ENCODE results near the gene DAG1. TPM values are rescaled to one million over a fixed set of nuclear protein-coding genes. Genes with fewer than 3 reads are reported as not detected.

The DAG1 gene
- total RNA-seq, 2 donors from 2014 or later, result 46.8 to 57.9 TPM

DNA sequence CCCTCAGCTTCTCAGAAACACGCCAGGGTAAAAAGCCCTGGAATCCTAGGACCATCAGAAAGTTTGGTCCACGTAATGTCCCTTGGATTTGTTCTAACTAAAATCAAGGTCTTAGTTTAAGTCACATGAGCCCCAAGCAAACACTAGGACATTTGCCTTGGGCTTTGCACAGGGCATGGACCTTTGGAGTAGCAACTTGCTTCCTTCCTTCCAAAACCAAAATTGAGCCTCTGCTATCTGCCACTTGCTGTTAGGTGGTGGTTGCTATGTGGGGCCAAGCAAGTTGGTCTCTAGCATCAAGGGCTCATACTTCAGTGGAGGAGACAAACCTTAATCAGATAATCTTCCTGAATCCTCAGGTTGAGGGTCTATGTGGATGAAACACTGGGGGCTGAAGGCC is 4.0 kb upstream of the DAG1 start:
- no peak for ATAC-seq
- peaks cover 75% of the 10 kb centered on the region for H3K4me1 ChIP-seq
- H3K27me3 ChIP-seq, result no peaks in the 10 kb centered on the region
- H3K36me3 ChIP-seq (replicated peaks in 1 of 2; ENCODE audit: insufficient read depth in 1 of 2, low read depth in 2 of 2), result no peaks in the 10 kb centered on the region
- no peaks in the 10 kb centered on the region for H3K9me3 ChIP-seq
- 31% methylated on average over 2 of the region's 2 CpGs; no CpG with 5 or more reads in 1 of the 2 donors for WGBS, 2 donors
- no peak overlapping the region for H3K4me3 ChIP-seq
- intact Hi-C loops (cut with DNase I), result no loop called here
- DNase-seq, result peak in 1 of 4 donors; percentile 47
- no peak for TF ChIP-seq POLR2A (IDR thresholded peaks at IDR 0.05)
- TF ChIP-seq, protein P1, sequence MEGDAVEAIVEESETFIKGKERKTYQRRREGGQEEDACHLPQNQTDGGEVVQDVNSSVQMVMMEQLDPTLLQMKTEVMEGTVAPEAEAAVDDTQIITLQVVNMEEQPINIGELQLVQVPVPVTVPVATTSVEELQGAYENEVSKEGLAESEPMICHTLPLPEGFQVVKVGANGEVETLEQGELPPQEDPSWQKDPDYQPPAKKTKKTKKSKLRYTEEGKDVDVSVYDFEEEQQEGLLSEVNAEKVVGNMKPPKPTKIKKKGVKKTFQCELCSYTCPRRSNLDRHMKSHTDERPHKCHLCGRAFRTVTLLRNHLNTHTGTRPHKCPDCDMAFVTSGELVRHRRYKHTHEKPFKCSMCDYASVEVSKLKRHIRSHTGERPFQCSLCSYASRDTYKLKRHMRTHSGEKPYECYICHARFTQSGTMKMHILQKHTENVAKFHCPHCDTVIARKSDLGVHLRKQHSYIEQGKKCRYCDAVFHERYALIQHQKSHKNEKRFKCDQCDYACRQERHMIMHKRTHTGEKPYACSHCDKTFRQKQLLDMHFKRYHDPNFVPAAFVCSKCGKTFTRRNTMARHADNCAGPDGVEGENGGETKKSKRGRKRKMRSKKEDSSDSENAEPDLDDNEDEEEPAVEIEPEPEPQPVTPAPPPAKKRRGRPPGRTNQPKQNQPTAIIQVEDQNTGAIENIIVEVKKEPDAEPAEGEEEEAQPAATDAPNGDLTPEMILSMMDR (IDR thresholded peaks at IDR 0.05), result no peak
- H3K27ac ChIP-seq, result peak overlapping the region; percentile 58 to 92 (median 76)

DNA sequence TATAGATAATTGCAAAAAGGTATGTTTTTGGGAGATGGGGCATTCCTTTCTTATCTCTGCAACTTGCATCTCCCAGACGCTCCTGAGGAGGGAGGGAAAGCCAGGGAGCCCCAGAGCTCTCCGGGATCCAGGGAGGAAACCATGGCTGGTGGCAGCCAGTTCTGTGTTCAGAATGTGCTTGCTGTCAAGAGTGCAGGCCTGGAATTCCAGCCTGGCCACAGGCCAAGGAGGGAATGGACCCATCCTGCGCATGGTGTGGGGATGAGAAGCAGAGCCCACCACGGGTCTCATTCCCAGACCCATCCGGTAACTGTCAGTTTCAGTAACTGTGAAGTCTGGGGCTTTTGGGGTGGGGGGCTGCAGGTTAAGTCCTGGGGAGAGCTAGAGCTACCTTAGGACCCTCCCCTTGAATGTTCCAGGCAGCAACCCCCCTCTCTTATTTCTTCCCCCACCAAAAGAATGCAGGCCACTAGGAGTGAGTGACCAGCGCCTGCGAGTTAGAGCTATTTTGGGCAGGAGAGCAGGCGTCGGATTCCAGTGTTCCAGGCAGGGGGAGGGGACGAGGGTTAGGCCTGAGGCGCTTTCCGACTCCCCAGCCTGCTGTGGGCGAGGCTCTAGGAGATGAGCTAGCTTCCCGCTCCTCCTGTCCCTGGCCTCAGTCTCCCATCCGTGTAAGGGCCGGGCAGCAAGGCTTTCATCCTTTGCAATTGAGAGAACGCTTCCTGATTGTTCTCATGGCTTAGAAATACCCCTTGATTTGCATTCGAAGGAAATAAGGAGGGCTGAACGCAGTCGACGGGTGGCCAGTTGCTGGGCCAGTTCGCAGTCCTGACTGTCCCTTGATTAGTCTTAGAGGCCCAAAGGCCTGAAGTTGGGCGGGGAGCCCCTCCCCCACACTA is 781 bp upstream of the DAG1 start:
- Histone ChIP-seq H3K36me3 (replicated peaks in 1 of 2; ENCODE audit: insufficient read depth in 1 of 2, low read depth in 2 of 2) (no peaks in the 10 kb centered on the region), H3K4me1 (peaks cover 71% of the 10 kb centered on the region), H3K4me3 (no peak overlapping the region), H3K27me3 (no peaks in the 10 kb centered on the region), H3K9me3 (no peaks in the 10 kb centered on the region), H3K27ac (peak overlapping the region; percentile 84 to 99 (median 95))
- WGBS, 2 donors, result 10 to 14% methylated on average over 22 to 23 of the region's 23 CpGs
- intact Hi-C loops (cut with DNase I), result no loop called here
- DNase-seq (peak; percentile 65 to 75 (median 70)), ATAC-seq (peak; percentile 31)
- TF ChIP-seq, protein P1 (IDR thresholded peaks at IDR 0.05), result no peak
- no peak for TF ChIP-seq POLR2A (IDR thresholded peaks at IDR 0.05)

DNA sequence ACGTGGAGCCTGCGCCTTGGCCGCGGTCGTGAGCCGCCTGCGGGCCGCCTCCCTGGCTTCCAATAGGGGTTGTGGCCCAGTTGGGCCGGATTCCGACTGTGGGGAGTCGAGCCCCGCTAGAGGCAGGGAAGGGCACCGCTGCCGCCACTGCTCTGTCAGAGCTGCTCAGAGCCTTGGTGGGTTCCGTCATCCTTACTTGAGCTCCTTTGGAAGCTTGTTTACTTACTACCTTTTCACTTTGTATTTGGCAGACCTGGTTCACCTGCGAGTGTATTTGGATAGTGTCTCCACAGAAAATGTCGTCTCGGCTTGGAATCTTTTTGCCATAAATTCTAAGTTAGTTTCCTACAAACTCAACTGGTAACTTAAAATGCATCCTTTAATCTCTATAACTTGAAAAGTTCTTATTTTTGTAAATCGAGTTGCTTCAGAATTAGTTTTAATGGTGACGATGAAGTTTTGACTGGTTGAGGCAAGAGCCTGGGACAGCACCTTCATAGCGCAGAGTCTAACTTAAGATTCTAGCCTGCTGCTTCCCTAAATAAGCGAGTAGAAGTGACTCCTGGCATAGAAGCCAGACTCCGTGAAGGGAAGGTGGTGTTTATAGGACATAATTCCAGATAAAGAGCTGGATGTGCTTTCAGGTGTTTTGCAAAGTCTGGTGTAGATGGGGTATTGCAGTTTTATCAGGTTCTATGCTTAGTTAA is 800 bp downstream of the DAG1 start:
- Histone ChIP-seq H3K9me3 (no peaks in the 10 kb centered on the region), H3K27ac (peak overlapping the region; percentile 84 to 99 (median 95)), H3K36me3 (replicated peaks in 1 of 2; ENCODE audit: insufficient read depth in 1 of 2, low read depth in 2 of 2) (no peaks in the 10 kb centered on the region), H3K4me3 (peak overlapping the region; percentile 37 to 61), H3K4me1 (peaks cover 62% of the 10 kb centered on the region), H3K27me3 (no peaks in the 10 kb centered on the region)
- DNase-seq, result no peak
- ATAC-seq, result peak; percentile 10
- intact Hi-C loops (cut with DNase I), result no loop called here
- WGBS, 2 donors, result 1% methylated on average over 14 to 23 of the region's 23 CpGs
- TF ChIP-seq, protein P1 (IDR thresholded peaks at IDR 0.05), result peak in 1 of 7 experiments; percentile 6
- TF ChIP-seq POLR2A (IDR thresholded peaks at IDR 0.05), result peak in 1 of 3 donors; percentile 66

DNA sequence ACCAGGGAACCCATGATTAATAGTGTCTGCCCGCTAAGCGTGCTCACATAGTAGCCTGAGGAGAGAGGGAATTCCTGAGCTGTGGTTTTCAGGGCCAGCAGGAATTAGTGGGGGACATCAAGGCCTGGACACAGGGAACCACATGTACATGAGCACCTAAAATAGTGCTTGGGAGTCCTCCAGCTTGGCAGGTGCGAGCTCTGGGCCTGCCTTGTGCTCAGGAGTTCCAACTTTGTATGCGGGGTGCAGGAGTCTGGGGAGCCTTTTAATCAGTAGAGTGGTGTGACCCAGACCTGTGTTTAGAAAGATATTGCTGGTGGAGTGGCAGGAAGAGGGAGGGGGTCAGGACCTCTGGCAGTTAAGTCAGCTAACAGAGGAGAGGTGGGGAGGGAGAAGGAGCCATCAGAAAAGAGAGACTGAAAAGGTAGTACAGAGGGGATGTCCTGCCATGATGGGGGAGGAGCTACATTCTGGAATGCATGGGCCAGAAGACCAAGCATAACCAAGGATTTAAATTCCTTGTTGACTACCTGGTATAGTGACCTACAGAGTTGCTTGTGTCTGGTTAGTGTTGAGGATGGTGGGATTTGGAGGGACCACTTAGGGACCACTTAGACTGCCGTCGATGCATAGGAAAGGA is 1.9 kb downstream of the DAG1 start:
- no peak overlapping the region for H3K4me3 ChIP-seq
- peaks cover 59% of the 10 kb centered on the region for H3K4me1 ChIP-seq
- intact Hi-C loops (cut with DNase I), result no loop called here
- TF ChIP-seq, protein P1 (IDR thresholded peaks at IDR 0.05), result no peak
- H3K9me3 ChIP-seq, result no peaks in the 10 kb centered on the region
- peak overlapping the region in 3 of 4 donors; percentile 84 to 99 (median 93) for H3K27ac ChIP-seq
- H3K27me3 ChIP-seq, result no peaks in the 10 kb centered on the region
- ATAC-seq (no peak), DNase-seq (no peak)
- WGBS, 2 donors, result 43 to 47% methylated on average over 6 of the region's 6 CpGs
- no peaks in the 10 kb centered on the region for H3K36me3 ChIP-seq (replicated peaks in 1 of 2; ENCODE audit: insufficient read depth in 1 of 2, low read depth in 2 of 2)

Measured in body of pancreas (tissue), 4 donors.